ENCODE results near the gene COPG2. TPM values are rescaled to one million over a fixed set of nuclear protein-coding genes. Genes with fewer than 3 reads are reported as not detected.

The COPG2 gene
- polyA plus RNA-seq, 2 of the 4 experiments (the other 2 are of a cell fraction): 17.1 to 39.5 TPM

DNA sequence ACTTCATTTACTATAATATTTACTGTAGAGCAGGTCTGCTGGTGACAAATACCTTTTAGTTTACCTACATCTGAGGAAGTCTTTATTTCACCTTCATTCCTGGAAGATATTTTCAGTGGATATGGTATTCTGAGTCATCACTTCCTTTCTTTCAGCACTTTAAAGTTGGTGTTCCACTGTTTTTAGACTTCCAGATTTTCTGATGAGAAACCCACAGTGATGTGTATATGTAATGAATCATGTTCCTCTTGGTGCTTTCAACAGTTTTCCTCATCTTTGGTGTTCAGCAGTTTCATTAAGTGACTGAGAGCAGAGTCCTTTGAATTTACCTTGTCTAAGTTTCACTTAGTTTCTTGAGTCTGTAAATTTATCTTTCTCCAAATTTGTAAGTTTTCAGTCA is 36.4 kb downstream of the COPG2 start:
- ChIA-PET CTCF (no interaction called here), POLR2A (no interaction called here)
- Histone ChIP-seq H3K4me2 (no peak overlapping the region), H3K4me3 (no peak overlapping the region), H3K27ac (no peak overlapping the region), H3K9me3 (peaks cover 24% of the 10 kb centered on the region), H3K4me1 (no peaks in the 10 kb centered on the region)
- FAIRE-seq (no peak), ATAC-seq (no peak), DNase-seq (ENCODE audit: low read depth in 1 of 2, low spot score in 1 of 2) (no peak)
- TF ChIP-seq HOXB5 (CRISPR knock-in tag; IDR thresholded peaks at IDR 0.05) (no peak), EP300 (IDR thresholded peaks at IDR 0.05) (no peak), RCOR1 (IDR thresholded peaks at IDR 0.05; ENCODE audit: low read depth, low read length) (no peak)
- TF ChIP-seq, protein P1, sequence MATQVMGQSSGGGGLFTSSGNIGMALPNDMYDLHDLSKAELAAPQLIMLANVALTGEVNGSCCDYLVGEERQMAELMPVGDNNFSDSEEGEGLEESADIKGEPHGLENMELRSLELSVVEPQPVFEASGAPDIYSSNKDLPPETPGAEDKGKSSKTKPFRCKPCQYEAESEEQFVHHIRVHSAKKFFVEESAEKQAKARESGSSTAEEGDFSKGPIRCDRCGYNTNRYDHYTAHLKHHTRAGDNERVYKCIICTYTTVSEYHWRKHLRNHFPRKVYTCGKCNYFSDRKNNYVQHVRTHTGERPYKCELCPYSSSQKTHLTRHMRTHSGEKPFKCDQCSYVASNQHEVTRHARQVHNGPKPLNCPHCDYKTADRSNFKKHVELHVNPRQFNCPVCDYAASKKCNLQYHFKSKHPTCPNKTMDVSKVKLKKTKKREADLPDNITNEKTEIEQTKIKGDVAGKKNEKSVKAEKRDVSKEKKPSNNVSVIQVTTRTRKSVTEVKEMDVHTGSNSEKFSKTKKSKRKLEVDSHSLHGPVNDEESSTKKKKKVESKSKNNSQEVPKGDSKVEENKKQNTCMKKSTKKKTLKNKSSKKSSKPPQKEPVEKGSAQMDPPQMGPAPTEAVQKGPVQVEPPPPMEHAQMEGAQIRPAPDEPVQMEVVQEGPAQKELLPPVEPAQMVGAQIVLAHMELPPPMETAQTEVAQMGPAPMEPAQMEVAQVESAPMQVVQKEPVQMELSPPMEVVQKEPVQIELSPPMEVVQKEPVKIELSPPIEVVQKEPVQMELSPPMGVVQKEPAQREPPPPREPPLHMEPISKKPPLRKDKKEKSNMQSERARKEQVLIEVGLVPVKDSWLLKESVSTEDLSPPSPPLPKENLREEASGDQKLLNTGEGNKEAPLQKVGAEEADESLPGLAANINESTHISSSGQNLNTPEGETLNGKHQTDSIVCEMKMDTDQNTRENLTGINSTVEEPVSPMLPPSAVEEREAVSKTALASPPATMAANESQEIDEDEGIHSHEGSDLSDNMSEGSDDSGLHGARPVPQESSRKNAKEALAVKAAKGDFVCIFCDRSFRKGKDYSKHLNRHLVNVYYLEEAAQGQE (IDR thresholded peaks at IDR 0.05): no peak

DNA sequence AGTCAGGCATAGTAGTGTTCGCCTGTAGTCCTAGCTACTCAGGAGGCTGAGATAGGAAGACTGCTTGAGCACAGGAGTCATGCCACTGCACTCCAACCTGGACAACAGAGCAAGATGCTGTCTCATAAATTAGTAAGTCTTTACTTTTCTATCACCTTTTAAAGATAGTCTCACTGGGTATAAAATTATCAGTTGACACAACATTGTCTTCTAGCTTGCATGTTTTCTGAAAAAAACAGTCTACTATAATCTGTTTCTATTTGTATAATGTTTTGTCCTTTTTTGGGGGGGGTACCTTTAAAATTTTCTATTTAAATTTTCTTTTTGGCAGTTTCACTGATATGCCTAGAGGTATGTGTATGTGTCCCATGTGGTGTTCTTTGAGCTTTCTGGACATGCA is 39.6 kb downstream of the COPG2 start:
- no peak for FAIRE-seq
- 91% methylated on average over 1 of the region's 1 CpG for whole genome bisulfite sequencing (ENCODE audit: missing lambda C conversion rate)
- POLR2A ChIA-PET: no interaction called here

DNA sequence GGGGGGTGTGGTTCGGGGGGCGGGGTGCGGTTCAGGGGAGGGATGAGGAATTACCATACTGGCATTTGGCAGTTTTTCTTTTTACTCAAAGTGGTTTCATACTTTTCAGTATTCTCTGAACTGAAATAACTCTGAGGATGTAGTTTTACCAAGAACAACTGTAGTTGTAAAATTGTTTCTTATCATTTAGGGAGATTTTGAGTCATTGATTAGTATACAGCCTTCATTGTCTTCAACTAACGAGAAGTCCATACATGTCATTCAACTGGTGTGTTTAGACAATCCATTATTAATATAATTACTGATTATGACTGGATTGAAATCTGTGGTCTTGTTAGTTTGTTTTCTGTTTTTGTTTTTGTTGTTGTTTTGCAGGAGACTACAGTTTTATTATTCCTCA is 40.8 kb downstream of the COPG2 start:
- ChIA-PET CTCF (no interaction called here), POLR2A (no interaction called here)
- 71% methylated on average over 4 of the region's 4 CpGs for WGBS (ENCODE audit: missing lambda C conversion rate)
- peaks cover 14% of the 10 kb centered on the region for H3K9me3 ChIP-seq
- FAIRE-seq (no peak), DNase-seq (ENCODE audit: low read depth in 1 of 2, low spot score in 1 of 2) (no peak), ATAC-seq (no peak)
- TF ChIP-seq, protein P2, sequence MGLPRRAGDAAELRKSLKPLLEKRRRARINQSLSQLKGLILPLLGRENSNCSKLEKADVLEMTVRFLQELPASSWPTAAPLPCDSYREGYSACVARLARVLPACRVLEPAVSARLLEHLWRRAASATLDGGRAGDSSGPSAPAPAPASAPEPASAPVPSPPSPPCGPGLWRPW (IDR thresholded peaks at IDR 0.05): no peak
- no peak for TF ChIP-seq EHMT2 (IDR thresholded peaks at IDR 0.05; ENCODE audit: low read depth)
- TF ChIP-seq, protein P3, sequence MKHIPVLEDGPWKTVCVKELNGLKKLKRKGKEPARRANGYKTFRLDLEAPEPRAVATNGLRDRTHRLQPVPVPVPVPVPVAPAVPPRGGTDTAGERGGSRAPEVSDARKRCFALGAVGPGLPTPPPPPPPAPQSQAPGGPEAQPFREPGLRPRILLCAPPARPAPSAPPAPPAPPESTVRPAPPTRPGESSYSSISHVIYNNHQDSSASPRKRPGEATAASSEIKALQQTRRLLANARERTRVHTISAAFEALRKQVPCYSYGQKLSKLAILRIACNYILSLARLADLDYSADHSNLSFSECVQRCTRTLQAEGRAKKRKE (CRISPR knock-in tag; IDR thresholded peaks at IDR 0.05; ENCODE audit: low read depth): no peak
- TF ChIP-seq, protein P4, sequence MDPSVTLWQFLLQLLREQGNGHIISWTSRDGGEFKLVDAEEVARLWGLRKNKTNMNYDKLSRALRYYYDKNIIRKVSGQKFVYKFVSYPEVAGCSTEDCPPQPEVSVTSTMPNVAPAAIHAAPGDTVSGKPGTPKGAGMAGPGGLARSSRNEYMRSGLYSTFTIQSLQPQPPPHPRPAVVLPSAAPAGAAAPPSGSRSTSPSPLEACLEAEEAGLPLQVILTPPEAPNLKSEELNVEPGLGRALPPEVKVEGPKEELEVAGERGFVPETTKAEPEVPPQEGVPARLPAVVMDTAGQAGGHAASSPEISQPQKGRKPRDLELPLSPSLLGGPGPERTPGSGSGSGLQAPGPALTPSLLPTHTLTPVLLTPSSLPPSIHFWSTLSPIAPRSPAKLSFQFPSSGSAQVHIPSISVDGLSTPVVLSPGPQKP (IDR thresholded peaks at IDR 0.05; ENCODE audit: low read depth, low read length): no peak
- TF ChIP-seq FOSB (CRISPR knock-in tag; IDR thresholded peaks at IDR 0.05): no peak
- no peak for TF ChIP-seq ZC3H11A (IDR thresholded peaks at IDR 0.05)
- TF ChIP-seq EHF (CRISPR knock-in tag; IDR thresholded peaks at IDR 0.05): no peak
- TF ChIP-seq ZSCAN20 (CRISPR knock-in tag; IDR thresholded peaks at IDR 0.05): no peak
- no peak for TF ChIP-seq CEBPB (IDR thresholded peaks at IDR 0.05)
- no peak for TF ChIP-seq HDAC2 (IDR thresholded peaks at IDR 0.05)
- TF ChIP-seq CHD2 (IDR thresholded peaks at IDR 0.05; ENCODE audit: low read length, partially characterized antibody): no peak
- TF ChIP-seq SMC3 (IDR thresholded peaks at IDR 0.05): no peak
- no peak for TF ChIP-seq NFE2L2 (conservative IDR thresholded peaks at IDR 0.05; ENCODE audit: low read length)
- no peak for TF ChIP-seq POLR2AphosphoS2 (conservative IDR thresholded peaks at IDR 0.05; ENCODE audit: low read length)
- no peak for TF ChIP-seq MAFK (IDR thresholded peaks at IDR 0.05; ENCODE audit: partially characterized antibody)
- H3K4me1 ChIP-seq: no peaks in the 10 kb centered on the region
- H3K4me2 ChIP-seq: no peak overlapping the region
- no peak overlapping the region for H3K27ac ChIP-seq
- no peak overlapping the region for H3K4me3 ChIP-seq

More for the DNA sequence above, 39.6 kb downstream of the COPG2 start:
- peaks cover 14% of the 10 kb centered on the region for H3K9me3 ChIP-seq
- CTCF ChIA-PET: interaction anchor here (0.7 kb wide), 1 partner anchor 1155 kb away, joined by 3 read pairs; no protein-coding TSS in a partner anchor
- DNase-seq (ENCODE audit: low read depth in 1 of 2, low spot score in 1 of 2) (no peak), ATAC-seq (no peak)
- H3K27ac ChIP-seq: no peak overlapping the region
- H3K4me1 ChIP-seq: no peaks in the 10 kb centered on the region
- H3K4me3 ChIP-seq: no peak overlapping the region
- TF ChIP-seq, protein P3 (CRISPR knock-in tag; IDR thresholded peaks at IDR 0.05; ENCODE audit: low read depth): no peak
- no peak overlapping the region for H3K4me2 ChIP-seq

Data from A549 (cell line).